Stomach (tissue), 9 donors: ENCODE results near the gene RAB12. TPM values are rescaled to one million over a fixed set of nuclear protein-coding genes. Genes with fewer than 3 reads are reported as not detected.

Source experiments
- DNase-seq, 2 donors: peaks; one replicate each; pipeline versions ENCODE4 v3.0.0 to v3.0.0-alpha.2; 2013 to 2019
- H3K27ac ChIP-seq, 5 donors: fragments of 200-600 bp in 4 of 5; sonication (generic) in 4 of 5; one replicate each; pipeline ENCODE4 v1.5.1; 2013 to 2019; ENCODE audit warnings: mild to moderate bottlenecking in 1 of 5, moderate library complexity in 1 of 5
- H3K27me3 ChIP-seq, 3 donors: fragments of 200-600 bp; sonication (generic); one replicate each; pipeline ENCODE4 v1.5.1; 2017 to 2019; ENCODE audit warnings: mixed run types in 1 of 3
- H3K36me3 ChIP-seq, 4 donors: fragments of 200-600 bp; sonication (generic); 1 replicate in 3 of 4; 2 replicates in 1 of 4; pipeline ENCODE4 v1.5.1; 2016 to 2019
- H3K4me1 ChIP-seq, 4 donors: fragments of 200-600 bp; sonication (generic); one replicate each; pipeline ENCODE4 v1.5.1; 2016 to 2019
- H3K4me3 ChIP-seq, 4 donors: fragments of 200-600 bp; sonication (generic) in 3 of 4; one replicate each; pipeline ENCODE4 v1.5.1; 2016 to 2019; ENCODE audit warnings: mild to moderate bottlenecking in 1 of 4
- H3K9me3 ChIP-seq, 4 donors: fragments of 200-600 bp; sonication (generic); one replicate each; pipeline ENCODE4 v1.5.1; 2016 to 2019
- CTCF ChIP-seq, 7 experiments: fragments of 450-650 bp in 4 of 7; fragments of 200-600 bp in 3 of 7; sonication (generic) in 3 of 7; IDR thresholded peaks; one replicate each; pipeline ENCODE4 v1.5.1; 2016 to 2019; ENCODE audit warnings: antibody characterized with exemption in 7 of 7, control low read depth in 2 of 7, mild to moderate bottlenecking in 1 of 7
- EP300 ChIP-seq: sonication (generic); formaldehyde crosslinking; IDR thresholded peaks from one replicate; pipeline ENCODE4 v1.6.1; 2017; ENCODE audit warnings: antibody characterized with exemption
- POLR2A ChIP-seq, 4 donors: fragments of 450-650 bp; IDR thresholded peaks; one replicate each; pipeline ENCODE4 v1.6.1; 2016; ENCODE audit warnings: antibody characterized with exemption in 4 of 4, control low read depth in 2 of 4, mild to moderate bottlenecking in 1 of 4, moderate library complexity in 1 of 4
- POLR2AphosphoS5 ChIP-seq, 3 donors: sonication (generic); formaldehyde crosslinking; IDR thresholded peaks; one replicate each; pipeline ENCODE4 v1.6.1; 2016; ENCODE audit warnings: antibody characterized with exemption in 3 of 3
- WGBS, 5 donors: extraction: QIAGEN DNeasy Blood & Tissue Kit in 3 of 5; methylation state at CpG; one replicate each; pipeline versions ENCODE4 v1.1.5 to v1.1.7; 2013 to 2018; 5-methylcytosine and 5-hydroxymethylcytosine counted together
- intact Hi-C: fragments of 100-400 bp; cut with DNase I; formaldehyde crosslinking; loops from one replicate; pipeline ENCODE4 v1.15.1; 2023; ENCODE audit warnings: low total_unique reads
- polyA plus RNA-seq, 3 donors: library from polyadenylated mRNA; stranded (reverse); fragments of 200-250 nt; gene quantifications; one replicate each; pipeline ENCODE4 v1.2.3, GENCODE V29; 2013
- total RNA-seq, 5 donors: library from RNA; depleted of rRNA; stranded (reverse); fragments of >200 nt; gene quantifications; one replicate each; pipeline versions ENCODE4 v1.1.0 to v1.2.3, GENCODE V29; 2014 to 2016
- donor health status: healthy with polysubstance abuse.
- donor health status: Bipolar disorder and iron deficiency.
- donor health status: healthy.

The RAB12 gene
- total and polyA plus RNA-seq, 8 donors: 10.7 to 88.5 (median 21.7) TPM

- H3K9me3 ChIP-seq: no peaks in the 10 kb centered on the region
- WGBS, 5 donors: 25 to 41% (median 30%) methylated on average over 18 of the region's 18 CpGs
- H3K27ac ChIP-seq: no peak overlapping the region
- peak; percentile 37 to 88 for DNase-seq
- TF ChIP-seq CTCF (IDR thresholded peaks at IDR 0.05) (no peak), POLR2A (IDR thresholded peaks at IDR 0.05) (no peak), EP300 (no peak), POLR2AphosphoS5 (IDR thresholded peaks at IDR 0.05) (no peak)
- peaks cover 0 to 5% (median 0%) of the 10 kb centered on the region in 3 donors for H3K27me3 ChIP-seq
- H3K36me3 ChIP-seq: no peaks in the 10 kb centered on the region
- intact Hi-C loops: no loop called here
- no peak overlapping the region for H3K4me3 ChIP-seq
- peaks cover 0 to 12% (median 5%) of the 10 kb centered on the region in 4 donors for H3K4me1 ChIP-seq
Observed at GRCh38 chr18:8661754-8662559, 52.7 kb downstream of the RAB12 start.

DNA sequence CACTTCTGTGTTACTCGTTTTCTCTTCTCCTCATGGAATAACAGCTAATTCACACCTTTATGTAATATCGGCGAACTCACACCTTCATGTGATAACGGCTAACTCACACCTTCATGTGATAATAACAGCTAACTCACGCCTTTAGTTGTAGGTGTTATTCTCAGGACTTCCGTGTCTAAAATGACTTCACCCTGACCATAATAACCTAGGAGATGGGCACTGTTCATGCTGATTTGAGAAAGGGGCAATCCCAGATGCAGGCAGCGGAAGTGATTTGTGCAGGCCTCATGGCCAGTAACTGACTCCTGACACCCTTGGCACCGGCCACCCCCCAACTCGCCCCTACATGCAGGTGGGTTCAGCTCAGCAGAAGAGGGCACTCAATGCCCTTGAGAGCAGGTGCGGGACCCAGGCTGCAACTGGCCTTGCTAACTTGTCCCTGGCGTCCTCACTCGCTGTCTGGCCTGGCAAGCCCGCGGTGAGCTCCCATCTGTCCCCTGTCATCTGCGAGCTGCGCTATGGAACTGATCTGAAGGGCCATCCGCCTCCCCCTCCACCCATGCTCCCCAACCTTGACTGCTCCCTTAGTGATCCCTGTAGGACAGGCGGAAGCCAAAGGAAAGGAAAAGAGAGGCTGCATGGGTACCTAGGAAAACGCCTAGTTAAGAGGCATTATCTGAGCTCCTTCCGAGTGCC lies 53.5 kb downstream of the RAB12 start:
- TF ChIP-seq CTCF (IDR thresholded peaks at IDR 0.05) (no peak), POLR2A (IDR thresholded peaks at IDR 0.05) (no peak), EP300 (no peak), POLR2AphosphoS5 (IDR thresholded peaks at IDR 0.05) (no peak)
- Histone ChIP-seq H3K4me1 (peaks cover 0 to 12% (median 5%) of the 10 kb centered on the region in 4 donors), H3K4me3 (no peak overlapping the region), H3K27me3 (peaks cover 0 to 5% (median 0%) of the 10 kb centered on the region in 3 donors), H3K36me3 (no peaks in the 10 kb centered on the region), H3K27ac (no peak overlapping the region), H3K9me3 (no peaks in the 10 kb centered on the region)
- DNase-seq: peak in 1 of 2 donors; percentile 20
- 73 to 86% (median 79%) methylated on average over 17 to 20 of the region's 20 CpGs for WGBS, 5 donors
- intact Hi-C loops: no loop called here

- peaks cover 0 to 3% (median 0%) of the 10 kb centered on the region in 3 donors for H3K27me3 ChIP-seq
- no peaks in the 10 kb centered on the region for H3K36me3 ChIP-seq
- no peak for DNase-seq
- H3K9me3 ChIP-seq: no peaks in the 10 kb centered on the region
- intact Hi-C loops: no loop called here
- H3K27ac ChIP-seq: no peak overlapping the region
- no peak overlapping the region for H3K4me3 ChIP-seq
- WGBS, 5 donors: 87 to 93% (median 91%) methylated on average over 3 of the region's 3 CpGs
- TF ChIP-seq CTCF (IDR thresholded peaks at IDR 0.05): no peak
- TF ChIP-seq POLR2A (IDR thresholded peaks at IDR 0.05): no peak
- no peak for TF ChIP-seq EP300
- TF ChIP-seq POLR2AphosphoS5 (IDR thresholded peaks at IDR 0.05): no peak
- no peaks in the 10 kb centered on the region for H3K4me1 ChIP-seq
Observed at GRCh38 chr18:8667846-8668245, 58.6 kb downstream of the RAB12 start.

DNA sequence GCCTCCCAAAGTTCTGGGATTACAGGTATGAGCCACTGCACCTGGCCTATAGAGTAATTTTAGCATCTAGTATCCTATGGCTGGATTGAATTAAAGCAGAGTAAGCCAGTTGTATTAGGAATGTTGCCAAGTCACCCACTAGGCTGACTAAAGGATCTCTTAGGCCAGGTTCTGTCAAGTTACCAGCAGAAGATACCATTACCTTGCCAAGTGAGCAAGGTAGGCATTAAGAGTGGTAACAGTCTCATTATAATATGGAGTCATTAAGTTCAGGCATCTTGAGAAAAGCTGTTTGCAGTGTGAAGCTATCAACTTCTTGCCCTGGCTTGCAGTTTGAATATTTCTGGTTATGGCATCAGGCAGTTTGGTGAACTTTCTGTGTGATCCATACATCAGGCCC lies 59.1 kb downstream of the RAB12 start:
- DNase-seq: no peak
- intact Hi-C loops: no loop called here
- TF ChIP-seq CTCF (IDR thresholded peaks at IDR 0.05) (no peak), POLR2AphosphoS5 (IDR thresholded peaks at IDR 0.05) (no peak), EP300 (no peak), POLR2A (IDR thresholded peaks at IDR 0.05) (no peak)
- no peaks in the 10 kb centered on the region for H3K9me3 ChIP-seq
- no peaks in the 10 kb centered on the region for H3K4me1 ChIP-seq
- no peaks in the 10 kb centered on the region for H3K27me3 ChIP-seq
- H3K36me3 ChIP-seq: no peaks in the 10 kb centered on the region
- no peak overlapping the region for H3K4me3 ChIP-seq
- no peak overlapping the region for H3K27ac ChIP-seq
